ENCODE data around the gene KRABD2.

The KRABD2 gene

DNA sequence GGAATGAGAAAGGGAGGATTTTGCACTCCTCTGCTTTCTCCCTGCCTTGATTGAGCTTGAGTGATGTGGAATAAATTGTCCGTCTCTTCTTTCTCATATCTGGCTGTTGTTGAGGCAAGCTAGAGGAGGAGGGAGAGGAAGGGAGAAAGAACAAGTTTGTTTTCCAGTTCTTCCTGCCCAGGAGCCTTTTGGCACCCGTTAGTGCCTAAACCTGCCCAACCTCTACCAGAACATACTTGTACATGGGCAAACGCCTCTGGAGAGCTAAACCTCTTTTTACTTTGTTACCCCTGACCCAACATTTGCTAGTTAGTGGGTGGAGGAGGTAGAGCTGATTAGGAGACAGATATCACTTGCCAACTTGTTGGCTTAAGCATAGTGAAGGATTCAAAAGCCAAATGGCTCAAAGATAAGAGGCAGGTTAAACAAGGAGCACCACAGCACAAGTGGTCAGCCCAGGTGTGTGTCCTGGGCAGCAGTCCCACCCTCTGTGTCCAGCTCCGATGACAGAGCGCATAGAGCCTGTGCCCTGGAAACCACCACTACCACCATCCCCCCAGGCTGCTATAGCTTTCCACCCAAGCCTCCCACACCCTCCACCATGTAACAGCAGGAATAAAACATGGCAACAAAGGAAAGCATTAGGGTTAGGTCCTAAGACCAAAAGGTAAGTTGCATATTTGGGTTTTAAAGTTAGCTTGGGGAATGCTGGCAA lies 30.4 kb downstream of the KRABD2 start:
- no peak for DNase-seq (ENCODE audit: insufficient read length, low spot score)
- FAIRE-seq: no peak
- no peak for TF ChIP-seq CTCF (IDR thresholded peaks at IDR 0.05; ENCODE audit: insufficient read depth, missing control alignments)

DNA sequence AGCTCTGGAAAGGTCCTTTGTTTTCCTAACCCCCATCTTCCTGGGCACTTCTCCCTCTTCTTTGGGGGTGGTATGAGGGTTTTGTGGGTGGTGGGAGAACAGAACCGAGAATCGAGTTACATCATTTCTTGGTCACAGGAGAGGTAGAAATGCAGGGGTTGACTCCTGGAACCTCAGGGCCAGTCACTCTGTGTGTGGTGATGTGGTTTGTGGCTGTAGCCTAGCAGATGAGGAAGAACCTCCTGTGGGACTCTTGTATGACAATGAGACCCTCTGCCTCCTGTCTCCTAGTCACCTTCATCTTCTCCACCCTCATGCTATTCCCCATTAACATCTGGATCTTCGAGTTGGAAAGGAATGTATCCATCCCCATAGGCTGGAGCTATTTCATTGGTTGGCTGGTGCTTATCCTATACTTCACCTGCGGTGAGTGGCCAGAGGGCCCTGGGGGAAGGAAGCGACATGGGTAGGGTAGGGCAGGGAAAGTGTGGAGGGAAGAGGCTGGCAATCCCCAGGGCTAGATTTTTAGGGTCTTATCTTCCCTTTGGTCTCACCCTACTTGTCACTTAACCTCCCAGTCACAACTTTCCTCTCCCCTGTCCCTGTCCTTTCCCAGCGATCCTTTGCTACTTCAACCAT lies 31.3 kb downstream of the KRABD2 start:
- DNase-seq (ENCODE audit: insufficient read length, low spot score): no peak
- TF ChIP-seq CTCF (IDR thresholded peaks at IDR 0.05; ENCODE audit: insufficient read depth, missing control alignments): no peak

DNA sequence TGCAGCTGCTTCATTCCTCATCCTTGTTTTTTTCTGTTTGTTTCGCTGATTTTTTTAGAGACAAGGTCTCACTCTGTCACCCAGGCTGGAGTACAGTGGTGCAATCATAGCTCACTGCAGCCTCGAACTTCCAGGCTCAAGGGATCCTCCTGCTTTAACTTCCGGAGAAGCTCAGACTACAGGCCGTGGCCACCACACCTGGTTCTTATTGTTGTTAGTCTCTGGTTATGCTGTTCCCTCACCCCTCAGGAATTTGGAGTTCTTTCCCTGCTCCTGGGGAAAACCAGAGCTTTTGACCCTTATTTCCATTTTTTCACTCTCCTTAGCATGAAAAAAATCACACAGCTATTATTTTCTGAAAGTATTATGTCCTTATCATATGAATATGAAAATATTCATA lies 35.0 kb downstream of the KRABD2 start:
- FAIRE-seq (no peak), DNase-seq (ENCODE audit: insufficient read length, low spot score) (no peak)
- no peak for TF ChIP-seq CTCF (IDR thresholded peaks at IDR 0.05; ENCODE audit: insufficient read depth, missing control alignments)

More for the DNA sequence above, 31.3 kb downstream of the KRABD2 start:
- FAIRE-seq: no peak

- TF ChIP-seq CTCF (IDR thresholded peaks at IDR 0.05; ENCODE audit: insufficient read depth, missing control alignments): no peak
- DNase-seq (ENCODE audit: insufficient read length, low spot score) (no peak), FAIRE-seq (no peak)
Observed at GRCh38 chr17:8339540-8339939, 37.0 kb downstream of the KRABD2 start, which contains the start of gene ODF4. Gene ODF4, plus strand, starts transcription at chr17:8339840. Its CDS starts 212 bp downstream, at chr17:8340052.

GRCh38 chr17:8338753-8339140 lies 37.8 kb downstream of the KRABD2 start:
- FAIRE-seq (no peak), DNase-seq (ENCODE audit: insufficient read length, low spot score) (no peak)
- TF ChIP-seq CTCF (IDR thresholded peaks at IDR 0.05; ENCODE audit: insufficient read depth, missing control alignments): no peak

DNA sequence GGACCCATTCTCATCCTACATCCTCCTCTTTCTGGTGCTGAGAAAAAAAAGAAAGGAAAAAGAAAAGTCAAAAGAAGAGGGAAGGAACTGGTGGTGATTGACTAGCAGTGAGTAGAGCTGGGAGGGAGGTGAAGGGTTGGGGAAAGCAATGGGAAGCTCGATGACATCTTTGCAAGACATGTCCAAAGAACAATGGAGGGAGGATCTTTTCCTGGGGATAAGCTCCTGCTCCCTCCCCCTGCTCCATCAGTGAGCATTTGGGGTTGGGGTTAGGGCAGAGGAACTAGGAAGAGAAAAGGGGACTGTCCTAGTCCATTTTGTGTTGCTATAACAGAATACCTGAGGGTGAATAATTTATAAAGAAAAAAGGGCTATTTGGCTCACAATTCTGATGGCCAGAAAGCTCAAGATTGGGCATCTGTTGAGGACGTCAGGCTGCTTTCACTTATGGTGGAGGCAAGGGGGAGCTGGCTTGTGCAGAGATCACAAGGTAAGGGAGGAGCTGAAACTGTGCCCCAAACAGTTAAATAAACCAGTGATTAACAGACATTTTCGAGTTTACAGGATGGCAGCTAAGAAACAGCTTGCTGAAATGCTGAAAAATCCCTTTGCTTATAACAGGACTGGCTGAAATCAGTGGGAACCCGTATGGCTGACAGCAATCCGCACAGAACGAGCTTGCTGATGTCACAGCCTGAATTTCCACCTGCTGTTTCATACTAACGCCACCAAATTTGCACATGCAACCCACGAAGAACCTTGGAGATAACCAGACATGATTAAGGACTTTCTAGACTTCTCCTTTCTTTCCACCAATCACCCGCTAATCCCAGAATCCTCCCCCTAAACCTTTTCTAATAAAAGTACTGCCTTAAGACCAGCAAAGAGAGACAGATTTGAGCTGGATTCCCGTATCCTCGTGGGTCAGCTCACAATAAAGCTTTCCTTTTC lies 38.4 kb downstream of the KRABD2 start:
- TF ChIP-seq CTCF (IDR thresholded peaks at IDR 0.05; ENCODE audit: insufficient read depth, missing control alignments): no peak
- no peak for DNase-seq (ENCODE audit: insufficient read length, low spot score)
- FAIRE-seq: no peak

All from D721Med (cell line).